OCI-LY3 (cell line): ENCODE data around the gene HNRNPH3.

Experiments used
- H2AFZ ChIP-seq: fragments of 200-600, 300-600 bp; shearing (Covaris generic); 2 replicates; pipeline ENCODE4 v1.6.0; 2014; ENCODE audit warnings: antibody characterized with exemption, low read depth, low read length
- H3K27ac ChIP-seq: fragments of 200-600, 300-600 bp; sonication (generic); 2 replicates; pipeline ENCODE4 v1.5.1; 2014; ENCODE audit warnings: mild to moderate bottlenecking, low read length, moderate library complexity, mixed read lengths
- H3K27me3 ChIP-seq: fragments of 200-600, 300-600 bp; sonication (generic); 2 replicates; pipeline ENCODE4 v1.6.1; 2014; ENCODE audit warnings: low read depth, low read length, mixed read lengths
- H3K36me3 ChIP-seq: fragments of 200-600, 300-600 bp; sonication (generic); replicated peaks from 2 replicates; pipeline ENCODE3; 2014; ENCODE audit warnings: low read depth, low read length, mixed read lengths
- H3K4me1 ChIP-seq: fragments of 300-600, 200-600 bp; sonication (generic); 2 replicates; pipeline ENCODE4 v1.6.1; 2014; ENCODE audit warnings: low read length, mixed read lengths
- H3K4me2 ChIP-seq: fragments of 200-600, 300-600 bp; sonication (generic); 2 replicates; pipeline ENCODE4 v1.6.1; 2014; ENCODE audit warnings: low read length, mixed read lengths
- H3K4me3 ChIP-seq: fragments of 300-600, 200-600 bp; sonication (generic); 2 replicates; pipeline ENCODE4 v1.5.1; 2014; ENCODE audit warnings: antibody characterized with exemption, mild to moderate bottlenecking, low read length, moderate library complexity
- H3K79me2 ChIP-seq: fragments of 300-600, 200-600 bp; shearing (Covaris generic); 2 replicates; pipeline ENCODE4 v1.6.1; 2014; ENCODE audit warnings: mild to moderate bottlenecking, low read length, mixed read lengths
- H3K9ac ChIP-seq: fragments of 300-600, 200-600 bp; shearing (Covaris generic); 2 replicates; pipeline ENCODE4 v1.6.0; 2014; ENCODE audit warnings: mild to moderate bottlenecking, low read length, moderate library complexity
- H3K9me3 ChIP-seq: fragments of 200-600, 300-600 bp; shearing (Covaris generic); 2 replicates; pipeline ENCODE4 v1.6.1; 2014; ENCODE audit warnings: low read length, mixed read lengths; ENCODE audit not compliant: insufficient read depth
- H4K20me1 ChIP-seq: fragments of 200-600, 300-600 bp; sonication (generic); 2 replicates; pipeline ENCODE4 v1.6.1; 2016; ENCODE audit warnings: low read length, mixed read lengths; ENCODE audit not compliant: insufficient read depth
- EZH2phosphoT487 ChIP-seq: fragments of 200-600 bp; shearing (Covaris generic); IDR thresholded peaks from 2 replicates; pipeline ENCODE4 v1.6.1; 2018; ENCODE audit warnings: antibody characterized with exemption, mixed run types, low read depth
- TF ChIP-seq, protein P1 (sequence below): fragments of 200-600, 300-600 bp; sonication (generic); IDR thresholded peaks from 2 replicates; pipeline ENCODE4 v1.5.1; 2014; ENCODE audit warnings: antibody characterized with exemption, low read length, low read depth

Gene HNRNPH3

DNA sequence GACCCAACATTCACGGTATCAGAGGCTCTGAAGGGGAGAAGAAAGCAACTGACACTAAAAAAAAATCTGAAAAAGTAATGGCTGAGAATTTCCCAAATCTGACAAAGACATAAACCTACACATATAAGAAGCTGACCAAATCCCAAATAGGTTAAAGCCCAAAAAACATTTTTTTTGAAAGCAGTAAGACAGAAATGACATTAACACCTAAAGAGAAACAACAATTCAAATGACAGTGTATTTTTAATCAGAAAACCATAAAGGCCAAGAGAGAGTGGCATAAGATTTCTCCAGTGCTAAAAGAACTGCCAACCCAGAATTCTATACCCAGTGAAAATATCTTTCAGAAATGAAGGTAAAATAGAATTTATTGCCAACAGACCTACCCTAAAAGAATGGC lies 39.7 kb downstream of the HNRNPH3 start:
- H3K27me3 ChIP-seq: no peaks in the 10 kb centered on the region
- H3K36me3 ChIP-seq: peaks cover 20% of the 10 kb centered on the region

DNA sequence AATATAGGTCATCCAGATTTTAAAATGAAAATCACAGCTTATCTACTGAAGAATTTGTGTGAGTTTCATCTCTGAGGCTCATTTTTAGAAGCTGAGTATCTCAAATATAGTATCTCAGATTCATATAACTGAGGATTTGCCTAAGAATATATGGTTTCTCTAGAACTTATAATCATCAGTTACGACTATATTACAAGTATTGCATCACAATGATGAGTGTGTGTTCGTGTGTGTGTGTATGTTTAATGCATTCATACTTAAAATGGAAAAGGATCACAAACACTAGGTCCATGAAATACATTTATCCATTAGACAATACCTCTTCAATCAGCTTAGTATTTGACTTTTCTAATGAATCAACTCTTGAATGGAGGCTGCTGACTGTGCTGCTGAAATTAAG lies 53.9 kb downstream of the HNRNPH3 start:
- Histone ChIP-seq H3K9ac (no peak overlapping the region), H3K79me2 (no peaks in the 10 kb centered on the region), H3K4me2 (no peak overlapping the region), H3K36me3 (no peaks in the 10 kb centered on the region), H3K27me3 (no peaks in the 10 kb centered on the region), H3K27ac (no peak overlapping the region), H2AFZ (no peak overlapping the region), H3K4me3 (no peak overlapping the region), H3K4me1 (no peaks in the 10 kb centered on the region), H4K20me1 (no peaks in the 10 kb centered on the region), H3K9me3 (no peaks in the 10 kb centered on the region)
- TF ChIP-seq, protein P1, sequence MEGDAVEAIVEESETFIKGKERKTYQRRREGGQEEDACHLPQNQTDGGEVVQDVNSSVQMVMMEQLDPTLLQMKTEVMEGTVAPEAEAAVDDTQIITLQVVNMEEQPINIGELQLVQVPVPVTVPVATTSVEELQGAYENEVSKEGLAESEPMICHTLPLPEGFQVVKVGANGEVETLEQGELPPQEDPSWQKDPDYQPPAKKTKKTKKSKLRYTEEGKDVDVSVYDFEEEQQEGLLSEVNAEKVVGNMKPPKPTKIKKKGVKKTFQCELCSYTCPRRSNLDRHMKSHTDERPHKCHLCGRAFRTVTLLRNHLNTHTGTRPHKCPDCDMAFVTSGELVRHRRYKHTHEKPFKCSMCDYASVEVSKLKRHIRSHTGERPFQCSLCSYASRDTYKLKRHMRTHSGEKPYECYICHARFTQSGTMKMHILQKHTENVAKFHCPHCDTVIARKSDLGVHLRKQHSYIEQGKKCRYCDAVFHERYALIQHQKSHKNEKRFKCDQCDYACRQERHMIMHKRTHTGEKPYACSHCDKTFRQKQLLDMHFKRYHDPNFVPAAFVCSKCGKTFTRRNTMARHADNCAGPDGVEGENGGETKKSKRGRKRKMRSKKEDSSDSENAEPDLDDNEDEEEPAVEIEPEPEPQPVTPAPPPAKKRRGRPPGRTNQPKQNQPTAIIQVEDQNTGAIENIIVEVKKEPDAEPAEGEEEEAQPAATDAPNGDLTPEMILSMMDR: no peak
- no peak for TF ChIP-seq EZH2phosphoT487

More for the DNA sequence above, 39.7 kb downstream of the HNRNPH3 start:
- TF ChIP-seq EZH2phosphoT487: no peak
- TF ChIP-seq, protein P1: no peak
- no peak overlapping the region for H3K27ac ChIP-seq
- no peak overlapping the region for H2AFZ ChIP-seq
- no peaks in the 10 kb centered on the region for H4K20me1 ChIP-seq
- H3K9me3 ChIP-seq: no peaks in the 10 kb centered on the region
- H3K4me1 ChIP-seq: no peaks in the 10 kb centered on the region
- no peak overlapping the region for H3K4me2 ChIP-seq
- H3K79me2 ChIP-seq: no peaks in the 10 kb centered on the region
- H3K4me3 ChIP-seq: no peak overlapping the region
- H3K9ac ChIP-seq: no peak overlapping the region
